Measurements from ENCODE around the gene ARHGEF4.

ARHGEF4 gene

DNA sequence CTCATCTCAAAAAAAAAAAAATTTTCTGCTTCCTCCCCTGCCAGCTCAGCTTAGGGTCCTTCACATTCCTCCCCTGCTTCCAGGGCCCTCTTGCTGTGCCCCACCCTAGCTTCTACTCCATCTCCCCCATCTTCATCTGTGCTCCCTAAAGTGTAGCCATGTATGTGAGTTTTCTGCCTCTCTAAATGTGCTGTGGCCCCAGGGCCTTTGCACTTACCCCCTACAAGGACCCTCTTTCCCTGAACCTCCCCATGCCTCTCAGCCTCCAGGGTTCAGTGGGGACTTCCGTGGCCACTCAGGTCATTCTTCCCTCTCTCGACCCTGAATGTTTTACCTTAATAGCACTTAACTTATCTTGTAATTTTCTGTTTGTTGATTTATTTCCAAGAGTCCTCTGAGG lies 6.2 kb upstream of the ARHGEF4 start:
- no peak for TF ChIP-seq EZH2phosphoT487 (IDR thresholded peaks at IDR 0.05; ENCODE audit: borderline replicate concordance)
- TF ChIP-seq, protein P1, sequence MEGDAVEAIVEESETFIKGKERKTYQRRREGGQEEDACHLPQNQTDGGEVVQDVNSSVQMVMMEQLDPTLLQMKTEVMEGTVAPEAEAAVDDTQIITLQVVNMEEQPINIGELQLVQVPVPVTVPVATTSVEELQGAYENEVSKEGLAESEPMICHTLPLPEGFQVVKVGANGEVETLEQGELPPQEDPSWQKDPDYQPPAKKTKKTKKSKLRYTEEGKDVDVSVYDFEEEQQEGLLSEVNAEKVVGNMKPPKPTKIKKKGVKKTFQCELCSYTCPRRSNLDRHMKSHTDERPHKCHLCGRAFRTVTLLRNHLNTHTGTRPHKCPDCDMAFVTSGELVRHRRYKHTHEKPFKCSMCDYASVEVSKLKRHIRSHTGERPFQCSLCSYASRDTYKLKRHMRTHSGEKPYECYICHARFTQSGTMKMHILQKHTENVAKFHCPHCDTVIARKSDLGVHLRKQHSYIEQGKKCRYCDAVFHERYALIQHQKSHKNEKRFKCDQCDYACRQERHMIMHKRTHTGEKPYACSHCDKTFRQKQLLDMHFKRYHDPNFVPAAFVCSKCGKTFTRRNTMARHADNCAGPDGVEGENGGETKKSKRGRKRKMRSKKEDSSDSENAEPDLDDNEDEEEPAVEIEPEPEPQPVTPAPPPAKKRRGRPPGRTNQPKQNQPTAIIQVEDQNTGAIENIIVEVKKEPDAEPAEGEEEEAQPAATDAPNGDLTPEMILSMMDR (conservative IDR thresholded peaks at IDR 0.05; ENCODE audit: low read length) = no peak
- Histone ChIP-seq H3K4me1 (ENCODE audit: insufficient read depth, low read length, poor library complexity, severe bottlenecking) (no peaks in the 10 kb centered on the region), H3K27me3 (ENCODE audit: insufficient read depth, low read length, poor library complexity, severe bottlenecking) (no peaks in the 10 kb centered on the region), H3K36me3 (ENCODE audit: insufficient read depth, low read length) (no peaks in the 10 kb centered on the region), H4K20me1 (ENCODE audit: insufficient read depth, low read length, poor library complexity, severe bottlenecking) (no peaks in the 10 kb centered on the region), H3K4me3 (ENCODE audit: low read length, poor library complexity, severe bottlenecking) (no peak overlapping the region), H3K79me2 (ENCODE audit: insufficient read depth, low read length) (no peaks in the 10 kb centered on the region), H3K9me2 (replicated peaks; ENCODE audit: low read depth, low read length) (no peaks in the 10 kb centered on the region), H3K9ac (ENCODE audit: low read depth, low read length, poor library complexity, severe bottlenecking) (no peak overlapping the region), H3F3A (ENCODE audit: low read depth) (no peaks in the 10 kb centered on the region), H3K4me2 (ENCODE audit: low read depth, low read length, poor library complexity, severe bottlenecking) (no peak overlapping the region), H3K9me3 (ENCODE audit: insufficient read depth, low read depth, low read length) (no peaks in the 10 kb centered on the region), H2AFZ (ENCODE audit: low read length) (no peak overlapping the region)

DNA sequence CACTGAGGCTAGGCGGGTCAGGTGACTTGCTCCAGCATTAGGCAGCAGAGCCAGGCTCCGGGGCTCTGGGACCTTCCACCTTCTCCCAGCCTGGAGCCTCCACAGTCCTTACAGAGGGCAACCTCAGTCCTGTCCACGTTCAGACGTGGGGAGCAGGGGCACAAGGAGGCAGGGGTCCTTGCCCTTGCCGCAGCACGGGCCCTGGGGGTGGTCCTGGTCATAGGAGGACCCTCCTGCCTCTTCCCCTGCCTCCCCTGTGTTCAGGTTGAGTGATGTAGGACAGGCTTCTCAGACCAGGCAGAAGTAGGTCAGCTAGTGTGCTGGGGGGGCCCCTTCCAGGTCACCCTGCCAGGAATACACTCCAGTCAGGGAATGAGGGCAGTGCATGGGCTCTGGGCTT lies 5.4 kb upstream of the ARHGEF4 start:
- H3K9ac ChIP-seq (ENCODE audit: low read depth, low read length, poor library complexity, severe bottlenecking) = no peak overlapping the region
- H3K4me1 ChIP-seq (ENCODE audit: insufficient read depth, low read length, poor library complexity, severe bottlenecking) = no peaks in the 10 kb centered on the region
- no peaks in the 10 kb centered on the region for H3K9me3 ChIP-seq (ENCODE audit: insufficient read depth, low read depth, low read length)

DNA sequence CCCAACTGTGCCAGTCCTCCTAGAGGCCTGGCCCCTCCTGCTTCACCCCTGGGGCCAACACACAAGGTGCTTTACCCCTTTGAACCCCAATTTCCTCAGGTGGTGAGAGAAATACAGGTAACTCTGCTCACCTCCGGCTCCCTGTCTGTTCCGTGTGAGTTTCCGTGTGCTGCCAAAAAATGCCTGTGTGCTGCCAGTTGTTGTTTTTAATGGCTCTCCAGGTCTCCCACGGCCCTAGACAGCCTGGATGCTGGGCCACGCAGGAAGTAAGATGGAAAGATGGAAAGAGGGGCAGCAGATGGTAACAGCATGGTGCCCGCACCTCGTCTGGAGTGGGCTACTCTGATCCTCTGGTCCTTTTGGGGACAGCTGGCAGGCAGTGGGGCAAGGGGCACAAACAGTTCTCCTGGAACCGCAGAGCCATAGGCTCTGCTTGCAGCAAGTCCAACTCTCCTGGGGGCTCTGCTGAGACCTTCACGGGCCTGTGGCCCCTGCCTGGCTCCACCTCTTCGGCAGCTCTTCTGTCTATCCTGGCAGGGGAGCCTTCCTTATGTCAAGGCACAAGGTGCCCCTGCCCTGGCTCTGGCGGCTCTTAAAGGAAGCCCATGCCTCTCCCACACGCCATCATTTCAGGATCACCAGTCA lies 4.3 kb upstream of the ARHGEF4 start:
- Histone ChIP-seq H3K79me2 (ENCODE audit: insufficient read depth, low read length) (no peaks in the 10 kb centered on the region), H4K20me1 (ENCODE audit: insufficient read depth, low read length, poor library complexity, severe bottlenecking) (no peaks in the 10 kb centered on the region), H3K4me3 (ENCODE audit: low read length, poor library complexity, severe bottlenecking) (no peak overlapping the region), H3K9me2 (replicated peaks; ENCODE audit: low read depth, low read length) (no peaks in the 10 kb centered on the region), H3K9me3 (ENCODE audit: insufficient read depth, low read depth, low read length) (no peaks in the 10 kb centered on the region), H2AFZ (ENCODE audit: low read length) (no peak overlapping the region), H3K4me2 (ENCODE audit: low read depth, low read length, poor library complexity, severe bottlenecking) (no peak overlapping the region), H3F3A (ENCODE audit: low read depth) (no peaks in the 10 kb centered on the region), H3K4me1 (ENCODE audit: insufficient read depth, low read length, poor library complexity, severe bottlenecking) (no peaks in the 10 kb centered on the region), H3K36me3 (ENCODE audit: insufficient read depth, low read length) (no peaks in the 10 kb centered on the region), H3K9ac (ENCODE audit: low read depth, low read length, poor library complexity, severe bottlenecking) (no peak overlapping the region), H3K27me3 (ENCODE audit: insufficient read depth, low read length, poor library complexity, severe bottlenecking) (no peaks in the 10 kb centered on the region)
- TF ChIP-seq, protein P1 (conservative IDR thresholded peaks at IDR 0.05; ENCODE audit: low read length) = no peak
- no peak for TF ChIP-seq EZH2phosphoT487 (IDR thresholded peaks at IDR 0.05; ENCODE audit: borderline replicate concordance)

More for the DNA sequence above, 5.4 kb upstream of the ARHGEF4 start:
- Histone ChIP-seq H3K9me2 (replicated peaks; ENCODE audit: low read depth, low read length) (no peaks in the 10 kb centered on the region), H2AFZ (ENCODE audit: low read length) (no peak overlapping the region), H3K79me2 (ENCODE audit: insufficient read depth, low read length) (no peaks in the 10 kb centered on the region), H4K20me1 (ENCODE audit: insufficient read depth, low read length, poor library complexity, severe bottlenecking) (no peaks in the 10 kb centered on the region), H3K4me3 (ENCODE audit: low read length, poor library complexity, severe bottlenecking) (no peak overlapping the region), H3K36me3 (ENCODE audit: insufficient read depth, low read length) (no peaks in the 10 kb centered on the region), H3F3A (ENCODE audit: low read depth) (no peaks in the 10 kb centered on the region), H3K27me3 (ENCODE audit: insufficient read depth, low read length, poor library complexity, severe bottlenecking) (no peaks in the 10 kb centered on the region), H3K4me2 (ENCODE audit: low read depth, low read length, poor library complexity, severe bottlenecking) (no peak overlapping the region)
- TF ChIP-seq, protein P1 (conservative IDR thresholded peaks at IDR 0.05; ENCODE audit: low read length) = no peak
- TF ChIP-seq EZH2phosphoT487 (IDR thresholded peaks at IDR 0.05; ENCODE audit: borderline replicate concordance) = no peak

All from Loucy (cell line).